ENCODE results near the gene TSC2.
A peak's percentile ranks its signal among the peaks of the same experiment; 100 is the strongest.

The TSC2 gene

DNA sequence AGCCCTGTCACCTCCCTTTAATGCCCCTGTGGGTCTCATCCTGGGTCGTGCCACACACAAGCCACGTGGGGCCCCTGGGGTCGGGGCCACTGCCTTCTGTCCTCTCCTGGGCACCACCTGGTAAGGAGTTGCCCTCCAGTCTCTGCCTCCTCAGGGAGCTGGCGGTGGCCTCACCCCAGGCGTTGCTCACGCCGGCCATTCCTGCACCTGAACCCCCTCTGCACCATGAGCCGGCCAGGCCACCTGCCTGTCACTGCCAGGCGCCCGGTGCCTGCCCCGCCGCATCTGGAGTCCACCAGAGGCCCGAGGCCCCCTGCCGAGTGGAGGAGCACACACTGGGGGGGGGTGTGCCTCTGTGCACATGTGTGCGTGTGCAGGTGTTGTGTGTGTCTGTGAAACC is 10.7 kb upstream of the TSC2 start:
- H3K79me1 ChIP-seq (ENCODE audit: low read depth, low read length), result peaks cover 5% of the 10 kb centered on the region
- no peaks in the 10 kb centered on the region for H3K9me3 ChIP-seq (replicated peaks in 1 of 2; ENCODE audit: control insufficient read depth in 2 of 2, insufficient read depth in 1 of 2, low read depth in 1 of 2, low read length in 2 of 2)
- H2BK12ac ChIP-seq (ENCODE audit: low read length), result no peak overlapping the region
- no peak overlapping the region for H2AK5ac ChIP-seq (ENCODE audit: low read depth, low read length)
- no peak overlapping the region for H4K8ac ChIP-seq (ENCODE audit: low read depth, low read length)
- H3K4me2 ChIP-seq (ENCODE audit: insufficient read depth, low read length, poor library complexity, severe bottlenecking), result no peak overlapping the region
- no peak overlapping the region for H3K27ac ChIP-seq (replicated peaks; ENCODE audit: low read length)
- peak overlapping the region; percentile 70 for H3K9ac ChIP-seq (ENCODE audit: low read depth, low read length, poor library complexity)
- no peak overlapping the region for H2AFZ ChIP-seq (ENCODE audit: low read length)
- no peak overlapping the region for H3K14ac ChIP-seq (ENCODE audit: low read length)
- WGBS, 2 donors (ENCODE audit: extremely low coverage in 2 of 2, insufficient read length in 2 of 2, insufficient replicate concordance in 1 of 2), result no CpG with 5 or more reads among the region's 15 CpGs
- no peak overlapping the region for H3K4me3 ChIP-seq (ENCODE audit: low read length in 2 of 2)
- no peak overlapping the region for H3K18ac ChIP-seq (ENCODE audit: low read length)
- no peak for DNase-seq (ENCODE audit: low spot score)
- H4K91ac ChIP-seq (ENCODE audit: low read depth, low read length, poor library complexity), result no peak overlapping the region
- no peaks in the 10 kb centered on the region for H3K27me3 ChIP-seq (ENCODE audit: control insufficient read depth in 3 of 3, insufficient read depth in 3 of 3, low read depth in 1 of 3, low read length in 3 of 3)
- no peak overlapping the region for H2BK15ac ChIP-seq (ENCODE audit: low read length)
- no peak overlapping the region for H3K4ac ChIP-seq (ENCODE audit: low read length)
- peaks cover 7 to 29% of the 10 kb centered on the region in 2 donors for H3K4me1 ChIP-seq (ENCODE audit: control insufficient read depth in 2 of 2, insufficient read depth in 1 of 2, low read depth in 1 of 2, low read length in 2 of 2)
- no peak overlapping the region for H3K23ac ChIP-seq (ENCODE audit: low read depth, low read length, poor library complexity)
- no peak overlapping the region for H2BK120ac ChIP-seq (ENCODE audit: low read depth, low read length)
- H2BK5ac ChIP-seq (ENCODE audit: low read length), result no peak overlapping the region
- peaks cover 0 to 2% of the 10 kb centered on the region in 2 donors for H3K36me3 ChIP-seq (replicated peaks in 1 of 2; ENCODE audit: control insufficient read depth in 2 of 2, insufficient read depth in 2 of 2, low read length in 2 of 2)

DNA sequence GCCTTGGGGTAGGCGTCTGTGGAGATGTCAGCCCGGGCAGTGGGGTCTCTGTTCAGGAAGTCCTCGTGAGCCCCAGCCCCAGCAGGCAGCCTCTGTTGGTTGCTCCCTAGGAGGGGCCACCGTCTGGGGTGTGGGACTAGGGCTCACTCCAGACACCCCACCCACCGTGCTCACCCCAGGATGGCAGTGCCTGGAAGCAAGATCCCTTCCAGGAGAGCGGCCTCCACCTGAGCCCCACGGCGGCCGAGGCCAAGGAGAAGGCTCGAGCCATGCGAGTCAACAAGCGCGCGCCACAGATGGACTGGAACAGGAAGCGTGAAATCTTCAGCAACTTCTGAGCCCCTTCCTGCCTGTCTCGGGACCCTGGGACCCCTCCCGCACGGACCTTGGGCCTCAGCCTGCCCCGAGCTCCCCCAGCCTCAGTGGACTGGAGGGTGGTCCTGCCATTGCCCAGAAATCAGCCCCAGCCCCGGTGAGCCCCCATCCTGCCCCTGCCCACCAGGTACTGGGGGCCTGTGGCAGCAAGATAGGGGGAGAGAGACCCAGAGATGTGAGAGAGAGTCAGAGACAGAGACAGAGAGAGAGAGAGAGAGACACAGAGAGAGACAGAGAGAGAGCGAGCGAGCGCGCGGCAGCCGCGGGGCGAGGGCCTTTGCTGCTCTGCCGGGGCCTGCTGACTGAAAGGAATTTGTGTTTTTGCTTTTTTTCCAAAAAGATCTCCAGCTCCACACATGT is 10.0 kb upstream of the TSC2 start:
- Histone ChIP-seq H3K79me1 (ENCODE audit: low read depth, low read length) (peaks cover 5% of the 10 kb centered on the region), H4K91ac (ENCODE audit: low read depth, low read length, poor library complexity) (no peak overlapping the region), H3K4me1 (ENCODE audit: control insufficient read depth in 2 of 2, insufficient read depth in 1 of 2, low read depth in 1 of 2, low read length in 2 of 2) (peaks cover 7 to 29% of the 10 kb centered on the region in 2 donors), H3K4ac (ENCODE audit: low read length) (no peak overlapping the region), H2AK5ac (ENCODE audit: low read depth, low read length) (no peak overlapping the region), H3K9ac (ENCODE audit: low read depth, low read length, poor library complexity) (no peak overlapping the region), H3K27me3 (ENCODE audit: control insufficient read depth in 3 of 3, insufficient read depth in 3 of 3, low read depth in 1 of 3, low read length in 3 of 3) (no peaks in the 10 kb centered on the region), H4K8ac (ENCODE audit: low read depth, low read length) (no peak overlapping the region), H2AFZ (ENCODE audit: low read length) (no peak overlapping the region), H3K36me3 (replicated peaks in 1 of 2; ENCODE audit: control insufficient read depth in 2 of 2, insufficient read depth in 2 of 2, low read length in 2 of 2) (peaks cover 0 to 2% of the 10 kb centered on the region in 2 donors), H3K18ac (ENCODE audit: low read length) (no peak overlapping the region), H3K14ac (ENCODE audit: low read length) (no peak overlapping the region), H2BK12ac (ENCODE audit: low read length) (no peak overlapping the region), H3K4me3 (ENCODE audit: low read length in 2 of 2) (no peak overlapping the region), H3K4me2 (ENCODE audit: insufficient read depth, low read length, poor library complexity, severe bottlenecking) (no peak overlapping the region), H2BK120ac (ENCODE audit: low read depth, low read length) (no peak overlapping the region), H3K23ac (ENCODE audit: low read depth, low read length, poor library complexity) (no peak overlapping the region), H2BK5ac (ENCODE audit: low read length) (no peak overlapping the region), H3K9me3 (replicated peaks in 1 of 2; ENCODE audit: control insufficient read depth in 2 of 2, insufficient read depth in 1 of 2, low read depth in 1 of 2, low read length in 2 of 2) (no peaks in the 10 kb centered on the region), H2BK15ac (ENCODE audit: low read length) (no peak overlapping the region), H3K27ac (replicated peaks; ENCODE audit: low read length) (no peak overlapping the region)
- WGBS, 2 donors (ENCODE audit: extremely low coverage in 2 of 2, insufficient read length in 2 of 2, insufficient replicate concordance in 1 of 2), result no CpG with 5 or more reads among the region's 29 CpGs
- DNase-seq (ENCODE audit: low spot score), result no peak

DNA sequence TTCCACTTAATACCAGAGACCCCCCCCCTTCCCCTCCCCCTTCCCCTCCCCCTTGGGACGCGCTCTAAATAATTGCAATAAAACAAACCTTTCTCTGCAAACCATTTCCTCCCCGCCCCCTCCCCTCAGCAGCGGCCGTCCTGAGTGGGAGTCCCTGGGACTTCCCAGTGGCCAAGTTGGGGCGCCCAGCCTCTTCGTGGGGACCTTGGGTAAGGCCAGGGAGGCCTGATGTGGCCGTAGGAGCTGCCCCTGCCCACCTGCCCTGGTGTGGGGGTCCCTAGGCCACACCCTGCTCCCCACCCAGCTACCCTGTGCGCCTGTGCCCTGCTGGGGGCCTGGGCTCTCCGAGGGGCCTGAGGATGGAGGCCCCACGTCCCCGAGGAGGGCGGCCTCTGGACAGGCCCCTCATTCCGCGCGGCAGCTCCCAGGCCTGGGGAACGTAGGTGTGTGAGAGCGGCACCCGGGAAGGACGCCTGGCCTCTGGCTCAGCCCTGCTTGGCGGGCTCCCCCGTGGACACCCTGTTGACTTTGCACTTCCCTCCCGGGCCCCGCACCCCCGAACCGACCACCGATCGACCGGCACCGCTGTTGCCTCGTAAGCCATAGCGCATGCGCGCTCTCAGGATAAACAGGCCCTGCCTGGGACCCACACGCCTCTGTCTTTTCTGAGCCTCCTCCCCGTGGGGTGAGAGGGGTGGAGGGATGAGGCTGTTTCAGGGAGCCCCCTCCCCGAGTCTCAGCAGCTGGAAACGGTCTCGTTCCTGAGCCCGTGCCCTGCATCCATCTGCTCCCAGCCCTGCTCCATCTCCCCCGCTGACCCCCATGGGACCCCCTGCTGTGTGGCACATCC is 9.2 kb upstream of the TSC2 start:
- no peak overlapping the region for H3K4me2 ChIP-seq (ENCODE audit: insufficient read depth, low read length, poor library complexity, severe bottlenecking)
- no peak overlapping the region for H3K14ac ChIP-seq (ENCODE audit: low read length)
- no peak overlapping the region for H3K27ac ChIP-seq (replicated peaks; ENCODE audit: low read length)
- no peak for DNase-seq (ENCODE audit: low spot score)
- H2AK5ac ChIP-seq (ENCODE audit: low read depth, low read length), result peak overlapping the region; percentile 28
- no peak overlapping the region for H3K4me3 ChIP-seq (ENCODE audit: low read length in 2 of 2)
- peak overlapping the region; percentile 43 for H3K23ac ChIP-seq (ENCODE audit: low read depth, low read length, poor library complexity)
- peaks cover 0 to 6% of the 10 kb centered on the region in 2 donors for H3K36me3 ChIP-seq (replicated peaks in 1 of 2; ENCODE audit: control insufficient read depth in 2 of 2, insufficient read depth in 2 of 2, low read length in 2 of 2)
- H3K27me3 ChIP-seq (ENCODE audit: control insufficient read depth in 3 of 3, insufficient read depth in 3 of 3, low read depth in 1 of 3, low read length in 3 of 3), result no peaks in the 10 kb centered on the region
- no peaks in the 10 kb centered on the region for H3K9me3 ChIP-seq (replicated peaks in 1 of 2; ENCODE audit: control insufficient read depth in 2 of 2, insufficient read depth in 1 of 2, low read depth in 1 of 2, low read length in 2 of 2)
- H2BK5ac ChIP-seq (ENCODE audit: low read length), result no peak overlapping the region
- H2AFZ ChIP-seq (ENCODE audit: low read length), result no peak overlapping the region
- peaks cover 5 to 24% of the 10 kb centered on the region in 2 donors for H3K4me1 ChIP-seq (ENCODE audit: control insufficient read depth in 2 of 2, insufficient read depth in 1 of 2, low read depth in 1 of 2, low read length in 2 of 2)
- H4K91ac ChIP-seq (ENCODE audit: low read depth, low read length, poor library complexity), result no peak overlapping the region
- H4K8ac ChIP-seq (ENCODE audit: low read depth, low read length), result peak overlapping the region; percentile 43
- no peak overlapping the region for H3K4ac ChIP-seq (ENCODE audit: low read length)
- H3K18ac ChIP-seq (ENCODE audit: low read length), result peak overlapping the region; percentile 48
- H2BK15ac ChIP-seq (ENCODE audit: low read length), result peak overlapping the region; percentile 37
- H2BK12ac ChIP-seq (ENCODE audit: low read length), result no peak overlapping the region
- peaks cover 5% of the 10 kb centered on the region for H3K79me1 ChIP-seq (ENCODE audit: low read depth, low read length)
- WGBS, 2 donors (ENCODE audit: extremely low coverage in 2 of 2, insufficient read length in 2 of 2, insufficient replicate concordance in 1 of 2), result no CpG with 5 or more reads among the region's 41 CpGs
- H2BK120ac ChIP-seq (ENCODE audit: low read depth, low read length), result no peak overlapping the region
- peak overlapping the region; percentile 70 for H3K9ac ChIP-seq (ENCODE audit: low read depth, low read length, poor library complexity)
